ENCODE results near the gene FNDC3B. TPM values are rescaled to one million over a fixed set of nuclear protein-coding genes. Genes with fewer than 3 reads are reported as not detected.
A peak's percentile ranks its signal among the peaks of the same experiment; 100 is the strongest.
"Not testable (repeated sequence)": the region's sequence is repeated elsewhere in the genome, so short reads cannot be mapped to it uniquely, and the experiment has no call there.

FNDC3B gene
- total RNA-seq, 2 donors from 2014 or later: 17.6 to 17.9 TPM

GRCh38 chr3:172040981-172041963, 1.9 kb downstream of the FNDC3B start:
- peak overlapping the region; percentile 66 for H3K27ac Mint-ChIP-seq

GRCh38 chr3:172042136-172042662, 2.8 kb downstream of the FNDC3B start:
- peak overlapping the region; percentile 72 for H3K4me3 Mint-ChIP-seq
- ATAC-seq (replicated peaks): no peak
- no peak overlapping the region for H3K27ac Mint-ChIP-seq
- H3K4me1 Mint-ChIP-seq: peaks cover 8% of the 10 kb centered on the region
- peaks cover 6% of the 10 kb centered on the region for H3K36me3 Mint-ChIP-seq (ENCODE audit: low read depth)
- H3K27me3 Mint-ChIP-seq: no peaks in the 10 kb centered on the region
- H3K9me3 Mint-ChIP-seq: no peaks in the 10 kb centered on the region

More at GRCh38 chr3:172040981-172041963, 1.9 kb downstream of the FNDC3B start:
- peak overlapping the region; percentile 72 for H3K4me3 Mint-ChIP-seq
- H3K27me3 Mint-ChIP-seq: no peaks in the 10 kb centered on the region
- H3K4me1 Mint-ChIP-seq: peaks cover 8% of the 10 kb centered on the region
- peaks cover 6% of the 10 kb centered on the region for H3K36me3 Mint-ChIP-seq (ENCODE audit: low read depth)
- H3K9me3 Mint-ChIP-seq: no peaks in the 10 kb centered on the region
- no peak for ATAC-seq (replicated peaks)

- not testable (repeated sequence) for H3K27ac Mint-ChIP-seq; ATAC-seq (replicated peaks); H3K4me3 Mint-ChIP-seq; H3K36me3 Mint-ChIP-seq (ENCODE audit: low read depth); H3K27me3 Mint-ChIP-seq; H3K4me1 Mint-ChIP-seq; H3K9me3 Mint-ChIP-seq
Measured at GRCh38 chr3:172042663-172043179, 3.3 kb downstream of the FNDC3B start.

GRCh38 chr3:172043233-172043632, 3.9 kb downstream of the FNDC3B start:
- Mint-ChIP-seq H3K27ac (no peak overlapping the region), H3K36me3 (ENCODE audit: low read depth) (peaks cover 6% of the 10 kb centered on the region), H3K4me3 (no peak overlapping the region), H3K27me3 (no peaks in the 10 kb centered on the region), H3K9me3 (no peaks in the 10 kb centered on the region), H3K4me1 (peaks cover 8% of the 10 kb centered on the region)
- no peak for ATAC-seq (replicated peaks)

- Mint-ChIP-seq H3K36me3 (ENCODE audit: low read depth) (peaks cover 6% of the 10 kb centered on the region), H3K27ac (no peak overlapping the region), H3K9me3 (no peaks in the 10 kb centered on the region), H3K4me3 (no peak overlapping the region), H3K27me3 (no peaks in the 10 kb centered on the region), H3K4me1 (peaks cover 8% of the 10 kb centered on the region)
- no peak for ATAC-seq (replicated peaks)
Measured at GRCh38 chr3:172043766-172044165, 4.4 kb downstream of the FNDC3B start.

GRCh38 chr3:172044833-172045585, 5.6 kb downstream of the FNDC3B start:
- peaks cover 12% of the 10 kb centered on the region for H3K4me1 Mint-ChIP-seq
- peaks cover 10% of the 10 kb centered on the region for H3K36me3 Mint-ChIP-seq (ENCODE audit: low read depth)
- ATAC-seq (replicated peaks): no peak
- H3K27ac Mint-ChIP-seq: peak overlapping the region; percentile 55
- H3K9me3 Mint-ChIP-seq: no peaks in the 10 kb centered on the region
- no peak overlapping the region for H3K4me3 Mint-ChIP-seq
- no peaks in the 10 kb centered on the region for H3K27me3 Mint-ChIP-seq

GRCh38 chr3:172046268-172046915, 7.0 kb downstream of the FNDC3B start:
- peak overlapping the region; percentile 70 for H3K27ac Mint-ChIP-seq
- peaks cover 13% of the 10 kb centered on the region for H3K4me1 Mint-ChIP-seq
- H3K27me3 Mint-ChIP-seq: no peaks in the 10 kb centered on the region
- ATAC-seq (replicated peaks): peak; percentile 90
- peaks cover 21% of the 10 kb centered on the region for H3K36me3 Mint-ChIP-seq (ENCODE audit: low read depth)
- H3K9me3 Mint-ChIP-seq: no peaks in the 10 kb centered on the region
- peak overlapping the region; percentile 8 for H3K4me3 Mint-ChIP-seq

- H3K4me1 Mint-ChIP-seq: peaks cover 13% of the 10 kb centered on the region
Measured at GRCh38 chr3:172047567-172048115, 8.3 kb downstream of the FNDC3B start.

GRCh38 chr3:172048599-172048998, 9.2 kb downstream of the FNDC3B start:
- H3K4me1 Mint-ChIP-seq: peaks cover 13% of the 10 kb centered on the region
- no peak overlapping the region for H3K4me3 Mint-ChIP-seq
- H3K27ac Mint-ChIP-seq: no peak overlapping the region
- ATAC-seq (replicated peaks): no peak
- H3K9me3 Mint-ChIP-seq: no peaks in the 10 kb centered on the region
- H3K36me3 Mint-ChIP-seq (ENCODE audit: low read depth): peaks cover 33% of the 10 kb centered on the region
- no peaks in the 10 kb centered on the region for H3K27me3 Mint-ChIP-seq

More at GRCh38 chr3:172047567-172048115, 8.3 kb downstream of the FNDC3B start:
- Mint-ChIP-seq H3K9me3 (no peaks in the 10 kb centered on the region), H3K27me3 (no peaks in the 10 kb centered on the region), H3K27ac (no peak overlapping the region), H3K4me3 (no peak overlapping the region), H3K36me3 (ENCODE audit: low read depth) (peaks cover 31% of the 10 kb centered on the region)
- no peak for ATAC-seq (replicated peaks)

- no peak overlapping the region for H3K4me3 Mint-ChIP-seq
- H3K4me1 Mint-ChIP-seq: peaks cover 12% of the 10 kb centered on the region
- H3K27ac Mint-ChIP-seq: no peak overlapping the region
- no peak for ATAC-seq (replicated peaks)
- no peaks in the 10 kb centered on the region for H3K9me3 Mint-ChIP-seq
- peaks cover 33% of the 10 kb centered on the region for H3K36me3 Mint-ChIP-seq (ENCODE audit: low read depth)
- H3K27me3 Mint-ChIP-seq: no peaks in the 10 kb centered on the region
Measured at GRCh38 chr3:172051310-172051956, 12.1 kb downstream of the FNDC3B start.

- H3K36me3 Mint-ChIP-seq (ENCODE audit: low read depth): peaks cover 33% of the 10 kb centered on the region
Measured at GRCh38 chr3:172051957-172052354, 12.6 kb downstream of the FNDC3B start.

GRCh38 chr3:172052405-172052804, 13.0 kb downstream of the FNDC3B start:
- Mint-ChIP-seq H3K36me3 (ENCODE audit: low read depth) (peaks cover 33% of the 10 kb centered on the region), H3K9me3 (no peaks in the 10 kb centered on the region), H3K4me3 (no peak overlapping the region), H3K27me3 (no peaks in the 10 kb centered on the region), H3K27ac (no peak overlapping the region), H3K4me1 (peaks cover 17% of the 10 kb centered on the region)
- ATAC-seq (replicated peaks): no peak

More at GRCh38 chr3:172051957-172052354, 12.6 kb downstream of the FNDC3B start:
- Mint-ChIP-seq H3K9me3 (no peaks in the 10 kb centered on the region), H3K4me1 (peaks cover 13% of the 10 kb centered on the region), H3K27me3 (no peaks in the 10 kb centered on the region), H3K4me3 (no peak overlapping the region), H3K27ac (no peak overlapping the region)
- ATAC-seq (replicated peaks): no peak

- peaks cover 17% of the 10 kb centered on the region for H3K4me1 Mint-ChIP-seq
- ATAC-seq (replicated peaks): no peak
- H3K36me3 Mint-ChIP-seq (ENCODE audit: low read depth): peaks cover 30% of the 10 kb centered on the region
- H3K9me3 Mint-ChIP-seq: no peaks in the 10 kb centered on the region
- H3K27me3 Mint-ChIP-seq: no peaks in the 10 kb centered on the region
- peak overlapping the region; percentile 86 for H3K27ac Mint-ChIP-seq
- H3K4me3 Mint-ChIP-seq: no peak overlapping the region
Measured at GRCh38 chr3:172054115-172054764, 14.9 kb downstream of the FNDC3B start.
